Calu3 (cell line): ENCODE measurements around the gene TBC1D2. TPM values are rescaled to one million over a fixed set of nuclear protein-coding genes. Genes with fewer than 3 reads are reported as not detected.

Experiments used
- BruUV-seq: library from RNA; stranded (reverse); fragments of 400-500 nt; replicated peaks from 2 replicates; lab custom pipeline; 2021; lab: Mats Ljungman, UMichigan
- CTCF ChIA-PET: fragments of 300-600 bp; sonication (Branson Sonifier 250); formaldehyde crosslinking; loops from one replicate; lab custom pipeline; 2022; ENCODE audit warnings: antibody characterized with exemption; lab: Charles Lee
- DNase-seq: peaks from one replicate; pipeline ENCODE4 v3.0.0; 2022
- H3K27ac Mint-ChIP-seq: one replicate; pipeline ENCODE4 v1.8.0; 2022; ENCODE audit warnings: mixed read lengths; ENCODE audit not compliant: unreplicated experiment
- H3K27me3 Mint-ChIP-seq: one replicate; pipeline ENCODE4 v1.8.0; 2022; ENCODE audit warnings: mixed read lengths; ENCODE audit not compliant: unreplicated experiment
- H3K36me3 Mint-ChIP-seq: one replicate; pipeline ENCODE4 v1.8.0; 2022; ENCODE audit warnings: mild to moderate bottlenecking, moderate library complexity, mixed read lengths; ENCODE audit not compliant: insufficient read depth, unreplicated experiment
- H3K4me1 Mint-ChIP-seq: one replicate; pipeline ENCODE4 v1.8.0; 2022; ENCODE audit warnings: mild to moderate bottlenecking, low read depth, mixed read lengths; ENCODE audit not compliant: unreplicated experiment
- H3K4me3 Mint-ChIP-seq: one replicate; pipeline ENCODE4 v1.8.0; 2022; ENCODE audit warnings: mild to moderate bottlenecking, low read depth, moderate library complexity, mixed read lengths; ENCODE audit not compliant: unreplicated experiment
- H3K9me3 Mint-ChIP-seq: one replicate; pipeline ENCODE4 v1.8.0; 2022; ENCODE audit warnings: low read depth, mixed read lengths; ENCODE audit not compliant: unreplicated experiment
- CTCF ChIP-seq: fragments of 200-600 bp; IDR thresholded peaks from one replicate; pipeline ENCODE4 v1.8.0; 2022; ENCODE audit warnings: antibody characterized with exemption; ENCODE audit not compliant: unreplicated experiment
- intact Hi-C: fragments of 100-400 bp; cut with micrococcal nuclease; formaldehyde crosslinking; loops from one replicate; pipeline ENCODE4 v1.10.0; 2022; ENCODE audit not compliant: unreplicated experiment
- total RNA-seq: library from RNA; stranded (reverse); gene quantifications from 2 replicates; pipeline ENCODE4 v1.2.3, GENCODE V29; 2022

TBC1D2 gene
- total RNA-seq, 1 experiment from 2014 or later, result 8.3 TPM

- no peak overlapping the region for H3K27ac Mint-ChIP-seq
- no peak overlapping the region for H3K4me3 Mint-ChIP-seq
- peaks cover 9% of the 10 kb centered on the region for H3K4me1 Mint-ChIP-seq
- CTCF ChIA-PET, result no interaction called here
- no peak for TF ChIP-seq CTCF
- DNase-seq, result no peak
- no peaks in the 10 kb centered on the region for H3K9me3 Mint-ChIP-seq
- no peaks in the 10 kb centered on the region for H3K27me3 Mint-ChIP-seq
- BruUV-seq, result no TSS peak
- H3K36me3 Mint-ChIP-seq, result peaks cover 12% of the 10 kb centered on the region
- intact Hi-C loops, result no loop called here
Observed at GRCh38 chr9:98229090-98229395, 26.4 kb downstream of the TBC1D2 start.

- intact Hi-C loops, result no loop called here
- Mint-ChIP-seq H3K36me3 (peaks cover 12% of the 10 kb centered on the region), H3K27me3 (no peaks in the 10 kb centered on the region), H3K4me3 (no peak overlapping the region), H3K27ac (no peak overlapping the region), H3K9me3 (no peaks in the 10 kb centered on the region), H3K4me1 (peaks cover 11% of the 10 kb centered on the region)
- DNase-seq, result no peak
- no peak for TF ChIP-seq CTCF
- no TSS peak for BruUV-seq
- CTCF ChIA-PET, result no interaction called here
Observed at GRCh38 chr9:98228392-98229089, 26.9 kb downstream of the TBC1D2 start.

- DNase-seq, result no peak
- Mint-ChIP-seq H3K4me3 (no peak overlapping the region), H3K27me3 (no peaks in the 10 kb centered on the region), H3K9me3 (no peaks in the 10 kb centered on the region), H3K4me1 (peaks cover 18% of the 10 kb centered on the region), H3K27ac (no peak overlapping the region), H3K36me3 (peaks cover 18% of the 10 kb centered on the region)
- CTCF ChIA-PET, result no interaction called here
- TF ChIP-seq CTCF, result no peak
- intact Hi-C loops, result no loop called here
- no TSS peak for BruUV-seq
Observed at GRCh38 chr9:98227883-98228282, 27.6 kb downstream of the TBC1D2 start.

- no peak overlapping the region for H3K27ac Mint-ChIP-seq
- peaks cover 18% of the 10 kb centered on the region for H3K36me3 Mint-ChIP-seq
- peaks cover 23% of the 10 kb centered on the region for H3K4me1 Mint-ChIP-seq
- intact Hi-C loops, result no loop called here
- no TSS peak for BruUV-seq
- no peak for TF ChIP-seq CTCF
- no peak for DNase-seq
- no peak overlapping the region for H3K4me3 Mint-ChIP-seq
- CTCF ChIA-PET, result no interaction called here
- H3K9me3 Mint-ChIP-seq, result no peaks in the 10 kb centered on the region
- H3K27me3 Mint-ChIP-seq, result no peaks in the 10 kb centered on the region
Observed at GRCh38 chr9:98226957-98227356, 28.5 kb downstream of the TBC1D2 start.
